ENCODE results near the gene WRAP73. TPM values are rescaled to one million over a fixed set of nuclear protein-coding genes. Genes with fewer than 3 reads are reported as not detected.

Gene WRAP73
- total and polyA plus RNA-seq, 2 experiments from 2014 or later = 22.6 to 43.3 TPM

- TF ChIP-seq ZNF462 (CRISPR knock-in tag; IDR thresholded peaks at IDR 0.05) (no peak), REST (IDR thresholded peaks at IDR 0.05; ENCODE audit: unreplicated experiment) (no peak), EZH2 (IDR thresholded peaks at IDR 0.05; ENCODE audit: low read depth, unreplicated experiment) (no peak), EZH2phosphoT487 (IDR thresholded peaks at IDR 0.05; ENCODE audit: unreplicated experiment) (no peak), ZNF331 (CRISPR knock-in tag; IDR thresholded peaks at IDR 0.05; ENCODE audit: low read depth) (no peak)
Measured at GRCh38 chr1:3657096-3657475, 7.2 kb upstream of the WRAP73 start (continued).

Data from GM23338 (cell line).